H9 (cell line): ENCODE data around the gene COX5A. TPM values are rescaled to one million over a fixed set of nuclear protein-coding genes. Genes with fewer than 3 reads are reported as not detected.

Experiments used
- DNase-seq: peaks from one replicate; pipeline ENCODE4 v3.0.0-alpha.2; 2017
- H2AFZ ChIP-seq: one replicate; pipeline ENCODE4 v1.6.1; 2013; ENCODE audit warnings: mild to moderate bottlenecking, low read length, control low read depth, moderate library complexity
- H2AK5ac ChIP-seq: 2 replicates; pipeline ENCODE4 v1.6.1; 2013; ENCODE audit warnings: low read length, control low read depth, mixed read lengths; ENCODE audit not compliant: insufficient read length
- H2BK120ac ChIP-seq: one replicate; pipeline ENCODE4 v1.6.1; 2013; ENCODE audit warnings: low read depth, mild to moderate bottlenecking, low read length, control low read depth, inconsistent platforms; ENCODE audit not compliant: poor library complexity, severe bottlenecking
- H2BK12ac ChIP-seq: 2 replicates; pipeline ENCODE4 v1.6.1; 2013; ENCODE audit warnings: low read length, control low read depth, mixed read lengths, low read depth; ENCODE audit not compliant: insufficient read length
- H2BK15ac ChIP-seq: 2 replicates; pipeline ENCODE4 v1.6.1; 2013; ENCODE audit warnings: low read depth, low read length, control low read depth
- H2BK20ac ChIP-seq: one replicate; pipeline ENCODE4 v1.6.1; 2013; ENCODE audit warnings: low read depth, mild to moderate bottlenecking, low read length, control low read depth, inconsistent platforms; ENCODE audit not compliant: poor library complexity, severe bottlenecking
- H2BK5ac ChIP-seq: 2 replicates; pipeline ENCODE4 v1.6.1; 2013; ENCODE audit warnings: low read length, control low read depth, mixed read lengths; ENCODE audit not compliant: insufficient read length
- H3K14ac ChIP-seq: 2 replicates; pipeline ENCODE4 v1.6.1; 2013; ENCODE audit warnings: low read length, control low read depth; ENCODE audit not compliant: insufficient read depth
- H3K18ac ChIP-seq: 2 replicates; pipeline ENCODE4 v1.6.1; 2013; ENCODE audit warnings: low read depth, mild to moderate bottlenecking, mixed read lengths, low read length, control low read depth; ENCODE audit not compliant: insufficient read length
- H3K23ac ChIP-seq: 2 replicates; pipeline ENCODE4 v1.6.1; 2013; ENCODE audit warnings: low read length, control low read depth, mixed read lengths, low read depth; ENCODE audit not compliant: insufficient read length
- H3K23me2 ChIP-seq: 2 replicates; pipeline ENCODE4 v1.6.1; 2013; ENCODE audit warnings: low read depth, mild to moderate bottlenecking, mixed read lengths, low read length, control low read depth; ENCODE audit not compliant: insufficient read length, poor library complexity, severe bottlenecking
- H3K27ac ChIP-seq: 2 replicates; pipeline ENCODE4 v1.5.1; 2013; ENCODE audit warnings: low read length, control low read depth, mixed read lengths, low read depth; ENCODE audit not compliant: insufficient read length
- H3K27me3 ChIP-seq: 2 replicates; pipeline ENCODE4 v1.6.1; 2013; ENCODE audit warnings: low read length, control low read depth, inconsistent platforms; ENCODE audit not compliant: insufficient read depth
- H3K4ac ChIP-seq: 2 replicates; pipeline ENCODE4 v1.6.1; 2013; ENCODE audit warnings: low read depth, mild to moderate bottlenecking, control low read depth, inconsistent platforms, low read length, moderate library complexity
- H3K4me1 ChIP-seq: 2 replicates; pipeline ENCODE4 v1.6.1; 2013; ENCODE audit warnings: low read length, control low read depth, inconsistent platforms; ENCODE audit not compliant: insufficient read depth
- H3K4me2 ChIP-seq: 2 replicates; pipeline ENCODE4 v1.6.1; 2013; ENCODE audit warnings: low read length, control low read depth, mixed read lengths; ENCODE audit not compliant: insufficient read length, insufficient read depth
- H3K56ac ChIP-seq: 2 replicates; pipeline ENCODE4 v1.6.1; 2013; ENCODE audit warnings: low read depth, mild to moderate bottlenecking, mixed read lengths, low read length, control low read depth; ENCODE audit not compliant: insufficient read length
- H3K79me1 ChIP-seq: 2 replicates; pipeline ENCODE4 v1.6.1; 2013; ENCODE audit warnings: low read depth, mild to moderate bottlenecking, moderate library complexity, low read length, control low read depth, inconsistent platforms; ENCODE audit not compliant: insufficient read depth, poor library complexity, severe bottlenecking
- H3K79me2 ChIP-seq: 2 replicates; pipeline ENCODE4 v1.6.1; 2013; ENCODE audit warnings: low read length, control low read depth, inconsistent platforms; ENCODE audit not compliant: insufficient read depth
- H3K9ac ChIP-seq: 2 replicates; pipeline ENCODE4 v1.6.1; 2013; ENCODE audit warnings: low read length, control low read depth, mixed read lengths; ENCODE audit not compliant: insufficient read length; ENCODE audit errors: extremely low read depth
- H3K9me3 ChIP-seq: one replicate; pipeline ENCODE4 v1.6.1; 2013; ENCODE audit warnings: low read depth, low read length, inconsistent platforms; ENCODE audit not compliant: control insufficient read depth
- H3T11ph ChIP-seq: one replicate; pipeline ENCODE4 v1.6.1; 2013; ENCODE audit warnings: mild to moderate bottlenecking, low read length, control low read depth, inconsistent platforms
- H4K20me1 ChIP-seq: one replicate; pipeline ENCODE4 v1.6.1; 2013; ENCODE audit not compliant: control insufficient read depth, insufficient read length, insufficient read depth
- H4K5ac ChIP-seq: 2 replicates; pipeline ENCODE4 v1.6.1; 2013; ENCODE audit warnings: low read depth, mild to moderate bottlenecking, mixed read lengths, low read length, control low read depth; ENCODE audit not compliant: insufficient read length
- H4K8ac ChIP-seq: replicated peaks from 2 replicates; pipeline ENCODE4 v1.6.1; 2013; ENCODE audit warnings: low read length, control low read depth, mixed read lengths, low read depth; ENCODE audit not compliant: insufficient read length
- H4K91ac ChIP-seq: 2 replicates; pipeline ENCODE4 v1.6.1; 2013; ENCODE audit warnings: low read depth, mild to moderate bottlenecking, moderate library complexity, mixed read lengths, low read length, control low read depth; ENCODE audit not compliant: insufficient read length
- H3K27ac Mint-ChIP-seq, 3 experiments: 2 replicates in 2 of 3; 3 replicates in 1 of 3; pipeline ENCODE4 v1.8.0; 2020 to 2021; ENCODE audit warnings: mixed read lengths in 3 of 3, mild to moderate bottlenecking in 1 of 3, moderate library complexity in 1 of 3
- H3K27me3 Mint-ChIP-seq: 2 replicates; pipeline ENCODE4 v1.8.0; 2021; ENCODE audit warnings: low read depth, mild to moderate bottlenecking, moderate library complexity, mixed read lengths
- H3K36me3 Mint-ChIP-seq, 3 experiments: 2 replicates in 2 of 3; 3 replicates in 1 of 3; pipeline ENCODE4 v1.8.0; 2020 to 2021; ENCODE audit warnings: low read depth in 3 of 3, mixed read lengths in 3 of 3; ENCODE audit not compliant: insufficient read depth in 1 of 3
- H3K4me1 Mint-ChIP-seq, 2 experiments: 2 replicates each; pipeline ENCODE4 v1.8.0; 2020; ENCODE audit warnings: mixed read lengths in 2 of 2
- H3K4me3 Mint-ChIP-seq, 2 experiments: 2 replicates in 1 of 2; 3 replicates in 1 of 2; pipeline ENCODE4 v1.8.0; 2020 to 2021; ENCODE audit warnings: mild to moderate bottlenecking in 2 of 2, mixed read lengths in 2 of 2, moderate library complexity in 1 of 2
- H3K9me3 Mint-ChIP-seq, 2 experiments: 2 replicates in 1 of 2; 3 replicates in 1 of 2; pipeline ENCODE4 v1.8.0; 2020; ENCODE audit warnings: mild to moderate bottlenecking in 2 of 2, mixed read lengths in 2 of 2, moderate library complexity in 1 of 2
- CTCF ChIP-seq: fragments of 200-600 bp; sonication (generic); conservative IDR thresholded peaks from 3 replicates; pipeline ENCODE4 v1.8.0; 2021; ENCODE audit warnings: antibody characterized with exemption, mild to moderate bottlenecking
- WGBS: extraction: QIAGEN DNeasy Blood & Tissue Kit; methylation state at CpG from one replicate; pipeline ENCODE4 v1.1.7; 2013; ENCODE audit warnings: missing lambda C conversion rate, low lambda C conversion rate, mixed read lengths; ENCODE audit not compliant: insufficient read length; ENCODE audit errors: extremely low coverage; 5-methylcytosine and 5-hydroxymethylcytosine counted together
- total RNA-seq: library from RNA; stranded (reverse); gene quantifications from 2 replicates; pipeline ENCODE4 v1.2.1, GENCODE V29; 2021

COX5A gene
- total RNA-seq, 1 experiment from 2014 or later: 331 TPM

- Histone ChIP-seq H3K79me2 (no peaks in the 10 kb centered on the region), H3K4me1 (no peaks in the 10 kb centered on the region), H4K91ac (no peak overlapping the region), H2BK20ac (no peak overlapping the region), H2AK5ac (no peak overlapping the region), H3K79me1 (peaks cover 2% of the 10 kb centered on the region), H4K8ac (no peak overlapping the region), H2BK120ac (no peak overlapping the region), H3K23me2 (no peaks in the 10 kb centered on the region), H2AFZ (no peak overlapping the region), H3K9me3 (no peaks in the 10 kb centered on the region), H3K27ac (no peak overlapping the region), H4K20me1 (no peaks in the 10 kb centered on the region), H2BK12ac (no peak overlapping the region), H2BK15ac (no peak overlapping the region), H3K23ac (no peak overlapping the region), H3K18ac (no peak overlapping the region), H3T11ph (no peak overlapping the region), H3K56ac (no peak overlapping the region), H2BK5ac (no peak overlapping the region), H3K27me3 (no peaks in the 10 kb centered on the region), H3K4me2 (no peak overlapping the region), H3K4ac (no peak overlapping the region), H4K5ac (no peak overlapping the region), H3K9ac (no peak overlapping the region), H3K14ac (no peak overlapping the region)
- no peaks in the 10 kb centered on the region for H3K9me3 Mint-ChIP-seq
- no peaks in the 10 kb centered on the region for H3K4me1 Mint-ChIP-seq
- DNase-seq: no peak
- no peak for TF ChIP-seq CTCF
- no CpG with 5 or more reads among the region's 8 CpGs for WGBS
- peaks cover 42 to 87% (median 67%) of the 10 kb centered on the region in 3 experiments; a peak in 6 of 7 replicates for H3K36me3 Mint-ChIP-seq
- no peak overlapping the region for H3K27ac Mint-ChIP-seq
- no peaks in the 10 kb centered on the region for H3K27me3 Mint-ChIP-seq
- no peak overlapping the region for H3K4me3 Mint-ChIP-seq
Measured at GRCh38 chr15:74920456-74920855, 17.4 kb downstream of the COX5A start.
